Measurements from ENCODE around the gene MDFIC2.
"Not testable (repeated sequence)": the region's sequence is repeated elsewhere in the genome, so short reads cannot be mapped to it uniquely, and the experiment has no call there.

Gene MDFIC2

GRCh38 chr3:70312336-70312735, at the start of gene MDFIC2:
Gene MDFIC2 (minus strand): TSS chr3:70312638. CDS start chr3:70311973, 665 bp downstream.
- H3K9ac ChIP-seq (ENCODE audit: low read depth, low read length): no peak within 1 kb of the TSS
- H3K4me3 ChIP-seq (ENCODE audit: low read length): no peak within 1 kb of the TSS
- no peaks in the 10 kb centered on the region for H3K9me3 ChIP-seq (ENCODE audit: insufficient read depth, low read depth, low read length)
- H3K27me3 ChIP-seq (ENCODE audit: insufficient read depth, low read length): no peaks in the 10 kb centered on the region
- no peaks in the 10 kb centered on the region; the same call in 1 of the 2 replicates for H3K4me1 ChIP-seq (ENCODE audit: insufficient read depth, low read length)
- H3K36me3 ChIP-seq (ENCODE audit: insufficient read depth, low read depth, low read length): no peaks in the 10 kb centered on the region
- no peak within 1 kb of the TSS for H3K27ac ChIP-seq (ENCODE audit: low read length)

DNA sequence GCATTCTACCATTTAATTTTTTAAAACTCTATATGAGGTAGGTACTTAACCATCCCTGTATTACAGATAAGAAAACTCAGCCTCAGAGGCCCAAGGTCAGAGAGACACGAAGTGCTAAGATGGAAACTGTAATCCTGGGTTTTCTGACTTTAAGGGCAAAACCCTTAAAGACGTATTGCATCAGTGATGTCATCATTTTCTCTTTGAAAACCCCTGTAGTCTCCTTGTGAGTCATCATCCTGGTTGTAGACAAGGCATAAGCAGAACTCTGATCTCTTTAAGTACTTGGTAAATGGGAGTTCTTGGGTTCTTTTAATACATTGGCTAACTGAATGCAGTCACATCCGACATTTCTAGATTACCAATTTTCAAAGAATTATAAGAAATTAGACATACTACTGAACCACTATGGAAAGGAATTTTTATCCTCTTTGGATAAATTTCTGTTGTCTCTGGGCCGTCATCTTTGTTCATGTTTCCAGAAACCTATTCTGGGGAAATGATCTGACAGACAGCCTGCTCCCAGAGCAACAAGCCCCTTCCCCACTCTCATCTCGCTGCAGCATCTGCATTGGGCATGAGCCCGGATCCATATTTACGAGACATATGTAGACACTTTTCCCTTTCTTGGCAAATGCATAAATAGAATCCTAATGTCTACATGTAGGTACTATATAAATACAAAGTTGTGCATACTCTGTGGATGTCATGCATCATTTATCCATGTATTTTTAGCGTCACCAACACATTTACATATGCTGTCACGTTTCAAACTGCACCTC, 48.7 kb upstream of the MDFIC2 start:
- Histone ChIP-seq H3K9me3 (ENCODE audit: insufficient read depth, low read depth, low read length) (peaks cover 9% of the 10 kb centered on the region), H3K4me3 (ENCODE audit: low read length) (no peak overlapping the region), H3K9ac (ENCODE audit: low read depth, low read length) (no peak overlapping the region), H3K36me3 (ENCODE audit: insufficient read depth, low read depth, low read length) (no peaks in the 10 kb centered on the region), H3K27ac (ENCODE audit: low read length) (no peak overlapping the region), H3K4me1 (ENCODE audit: insufficient read depth, low read length) (no peaks in the 10 kb centered on the region), H3K27me3 (ENCODE audit: insufficient read depth, low read length) (no peaks in the 10 kb centered on the region)

- Histone ChIP-seq H3K27me3 (ENCODE audit: insufficient read depth, low read length) (no peaks in the 10 kb centered on the region), H3K27ac (ENCODE audit: low read length) (no peak overlapping the region), H3K9ac (ENCODE audit: low read depth, low read length) (no peak overlapping the region), H3K36me3 (ENCODE audit: insufficient read depth, low read depth, low read length) (no peaks in the 10 kb centered on the region), H3K4me3 (ENCODE audit: low read length) (no peak overlapping the region), H3K4me1 (ENCODE audit: insufficient read depth, low read length) (no peaks in the 10 kb centered on the region), H3K9me3 (ENCODE audit: insufficient read depth, low read depth, low read length) (peaks cover 9% of the 10 kb centered on the region)
Observed at GRCh38 chr3:70359711-70360110, 47.3 kb upstream of the MDFIC2 start.

GRCh38 chr3:70358978-70359580, 46.6 kb upstream of the MDFIC2 start:
- H3K27ac ChIP-seq (ENCODE audit: low read length): no peak overlapping the region
- H3K9me3 ChIP-seq (ENCODE audit: insufficient read depth, low read depth, low read length): peaks cover 3% of the 10 kb centered on the region; the same call in 1 of the 2 replicates
- H3K4me3 ChIP-seq (ENCODE audit: low read length): no peak overlapping the region
- no peaks in the 10 kb centered on the region for H3K27me3 ChIP-seq (ENCODE audit: insufficient read depth, low read length)
- no peaks in the 10 kb centered on the region for H3K36me3 ChIP-seq (ENCODE audit: insufficient read depth, low read depth, low read length)
- no peaks in the 10 kb centered on the region for H3K4me1 ChIP-seq (ENCODE audit: insufficient read depth, low read length)
- H3K9ac ChIP-seq (ENCODE audit: low read depth, low read length): no peak overlapping the region

DNA sequence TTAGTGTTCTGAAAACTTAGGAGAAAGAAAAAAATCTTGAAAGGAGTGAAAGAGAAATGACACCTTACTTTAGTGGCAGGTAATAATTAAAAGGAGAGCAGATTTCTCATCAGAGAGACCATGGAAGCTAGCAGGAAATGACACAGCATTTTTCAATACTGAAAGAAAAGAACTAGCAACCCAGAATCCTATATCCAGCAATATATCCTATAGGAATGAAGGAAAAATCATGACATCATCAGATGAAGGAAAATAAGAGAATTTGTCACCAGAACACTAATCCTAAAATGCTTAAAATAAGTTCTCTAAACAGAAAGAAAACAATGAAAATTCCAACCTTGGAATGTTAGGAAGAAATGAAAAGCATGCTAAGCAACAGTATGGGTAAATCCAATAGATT, 39.8 kb upstream of the MDFIC2 start:
- Histone ChIP-seq H3K27ac (ENCODE audit: low read length) (no peak overlapping the region), H3K9ac (ENCODE audit: low read depth, low read length) (no peak overlapping the region), H3K36me3 (ENCODE audit: insufficient read depth, low read depth, low read length) (no peaks in the 10 kb centered on the region), H3K4me3 (ENCODE audit: low read length) (no peak overlapping the region), H3K9me3 (ENCODE audit: insufficient read depth, low read depth, low read length) (peaks cover 3% of the 10 kb centered on the region; the same call in 1 of the 2 replicates), H3K27me3 (ENCODE audit: insufficient read depth, low read length) (no peaks in the 10 kb centered on the region), H3K4me1 (ENCODE audit: insufficient read depth, low read length) (no peaks in the 10 kb centered on the region)

DNA sequence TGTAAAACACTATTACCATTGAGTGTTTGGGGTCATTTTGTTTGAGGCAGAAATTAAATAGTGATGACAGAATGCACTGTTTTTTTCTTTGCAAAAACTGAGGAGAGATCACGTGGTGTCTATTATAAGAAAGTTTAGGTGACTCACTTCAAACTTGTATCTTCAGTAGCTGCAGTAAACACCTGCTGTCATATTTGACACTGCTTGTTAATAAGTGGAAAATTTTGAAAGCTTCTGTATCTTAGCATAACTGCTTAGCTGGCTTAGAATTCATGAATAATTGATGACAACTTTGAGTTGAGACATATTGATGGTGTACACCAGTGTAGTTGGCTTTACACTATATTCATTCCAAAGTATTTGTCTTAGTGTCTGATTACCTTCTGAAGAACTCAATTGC, 29.7 kb upstream of the MDFIC2 start:
- Histone ChIP-seq H3K9ac (ENCODE audit: low read depth, low read length) (no peak overlapping the region), H3K9me3 (ENCODE audit: insufficient read depth, low read depth, low read length) (no peaks in the 10 kb centered on the region), H3K4me3 (ENCODE audit: low read length) (no peak overlapping the region), H3K27ac (ENCODE audit: low read length) (no peak overlapping the region), H3K27me3 (ENCODE audit: insufficient read depth, low read length) (no peaks in the 10 kb centered on the region), H3K4me1 (ENCODE audit: insufficient read depth, low read length) (no peaks in the 10 kb centered on the region), H3K36me3 (ENCODE audit: insufficient read depth, low read depth, low read length) (no peaks in the 10 kb centered on the region)

DNA sequence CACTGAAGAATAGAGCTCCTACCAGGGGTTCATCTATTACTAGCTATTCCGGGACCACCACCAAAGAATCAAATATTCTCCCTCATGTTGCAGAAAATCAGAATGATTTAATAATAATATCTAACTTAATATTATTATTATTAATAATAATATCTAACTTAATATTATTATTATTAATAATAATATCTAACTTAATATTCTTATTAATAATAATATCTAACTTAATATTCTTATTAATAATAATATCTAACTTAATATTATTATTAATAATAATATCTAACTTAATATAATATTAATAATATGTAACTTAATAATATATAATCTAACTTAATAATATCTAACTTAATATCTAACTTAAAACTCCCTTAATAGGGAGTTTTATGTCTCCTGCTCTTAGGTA, 24.4 kb upstream of the MDFIC2 start:
- not testable (repeated sequence) for H3K27me3 ChIP-seq (ENCODE audit: insufficient read depth, low read length); H3K4me1 ChIP-seq (ENCODE audit: insufficient read depth, low read length); H3K36me3 ChIP-seq (ENCODE audit: insufficient read depth, low read depth, low read length); H3K9ac ChIP-seq (ENCODE audit: low read depth, low read length); H3K9me3 ChIP-seq (ENCODE audit: insufficient read depth, low read depth, low read length); H3K27ac ChIP-seq (ENCODE audit: low read length); H3K4me3 ChIP-seq (ENCODE audit: low read length)

GRCh38 chr3:70333080-70333479, 20.6 kb upstream of the MDFIC2 start:
- Histone ChIP-seq H3K27ac (ENCODE audit: low read length) (no peak overlapping the region), H3K4me3 (ENCODE audit: low read length) (no peak overlapping the region), H3K36me3 (ENCODE audit: insufficient read depth, low read depth, low read length) (no peaks in the 10 kb centered on the region), H3K4me1 (ENCODE audit: insufficient read depth, low read length) (no peaks in the 10 kb centered on the region), H3K27me3 (ENCODE audit: insufficient read depth, low read length) (no peaks in the 10 kb centered on the region), H3K9me3 (ENCODE audit: insufficient read depth, low read depth, low read length) (no peaks in the 10 kb centered on the region; the same call in 1 of the 2 replicates), H3K9ac (ENCODE audit: low read depth, low read length) (no peak overlapping the region)

DNA sequence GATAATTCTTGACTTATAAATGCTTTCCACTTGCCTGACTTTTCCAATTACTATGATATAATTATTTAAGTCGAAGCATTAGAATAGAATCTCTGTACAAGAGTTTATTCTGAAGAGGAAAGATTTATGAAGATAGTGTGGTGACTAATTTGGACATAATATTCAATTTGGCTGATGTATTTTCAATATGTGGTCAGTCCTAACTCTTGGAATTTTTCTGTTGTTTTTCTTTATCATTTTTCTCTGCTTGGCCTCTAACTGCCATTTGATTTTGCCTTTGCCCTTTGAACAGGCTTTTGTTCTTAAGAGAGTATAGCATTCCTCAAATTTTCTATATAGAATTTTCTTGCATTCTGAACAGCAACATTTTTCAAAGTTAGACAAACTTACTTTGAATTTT, 2.6 kb upstream of the MDFIC2 start:
- Histone ChIP-seq H3K36me3 (ENCODE audit: insufficient read depth, low read depth, low read length) (no peaks in the 10 kb centered on the region), H3K9ac (ENCODE audit: low read depth, low read length) (no peak overlapping the region), H3K27ac (ENCODE audit: low read length) (no peak overlapping the region), H3K9me3 (ENCODE audit: insufficient read depth, low read depth, low read length) (no peaks in the 10 kb centered on the region), H3K4me3 (ENCODE audit: low read length) (no peak overlapping the region), H3K27me3 (ENCODE audit: insufficient read depth, low read length) (no peaks in the 10 kb centered on the region), H3K4me1 (ENCODE audit: insufficient read depth, low read length) (no peaks in the 10 kb centered on the region; the same call in 1 of the 2 replicates)

GRCh38 chr3:70310809-70311208, 1.6 kb downstream of the MDFIC2 start:
- Histone ChIP-seq H3K4me3 (ENCODE audit: low read length) (no peak overlapping the region), H3K36me3 (ENCODE audit: insufficient read depth, low read depth, low read length) (no peaks in the 10 kb centered on the region)

GRCh38 chr3:70309591-70309990, 2.8 kb downstream of the MDFIC2 start:
- no peaks in the 10 kb centered on the region; the same call in 1 of the 2 replicates for H3K4me1 ChIP-seq (ENCODE audit: insufficient read depth, low read length)

More at GRCh38 chr3:70310809-70311208, 1.6 kb downstream of the MDFIC2 start:
- Histone ChIP-seq H3K27me3 (ENCODE audit: insufficient read depth, low read length) (no peaks in the 10 kb centered on the region), H3K27ac (ENCODE audit: low read length) (no peak overlapping the region), H3K9me3 (ENCODE audit: insufficient read depth, low read depth, low read length) (no peaks in the 10 kb centered on the region), H3K9ac (ENCODE audit: low read depth, low read length) (no peak overlapping the region), H3K4me1 (ENCODE audit: insufficient read depth, low read length) (no peaks in the 10 kb centered on the region; the same call in 1 of the 2 replicates)

DNA sequence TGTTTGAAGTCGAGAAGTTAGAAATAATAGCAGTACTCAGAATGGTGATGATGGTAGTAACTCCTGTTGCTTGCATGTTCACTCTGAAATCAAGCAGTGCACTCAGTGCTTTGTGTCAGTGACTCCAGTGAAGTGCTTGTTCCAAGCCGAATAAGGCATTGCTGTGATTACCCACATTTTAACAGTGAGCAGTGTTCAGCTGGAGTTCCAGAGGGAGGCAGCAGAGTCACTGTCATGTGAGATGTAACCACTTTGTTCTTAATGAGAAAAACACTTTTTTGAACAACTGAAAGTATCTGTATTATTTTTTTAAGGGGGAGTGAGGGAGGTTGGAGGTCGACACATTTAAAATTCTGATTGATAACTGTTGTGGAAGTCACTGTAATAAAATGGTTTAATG, 3.7 kb downstream of the MDFIC2 start:
- no peaks in the 10 kb centered on the region for H3K36me3 ChIP-seq (ENCODE audit: insufficient read depth, low read depth, low read length)
- H3K4me3 ChIP-seq (ENCODE audit: low read length): no peak overlapping the region
- H3K9ac ChIP-seq (ENCODE audit: low read depth, low read length): no peak overlapping the region
- no peaks in the 10 kb centered on the region for H3K9me3 ChIP-seq (ENCODE audit: insufficient read depth, low read depth, low read length)
- H3K27me3 ChIP-seq (ENCODE audit: insufficient read depth, low read length): no peaks in the 10 kb centered on the region
- H3K4me1 ChIP-seq (ENCODE audit: insufficient read depth, low read length): no peaks in the 10 kb centered on the region; the same call in 1 of the 2 replicates
- H3K27ac ChIP-seq (ENCODE audit: low read length): no peak overlapping the region

More at GRCh38 chr3:70309591-70309990, 2.8 kb downstream of the MDFIC2 start:
- Histone ChIP-seq H3K27me3 (ENCODE audit: insufficient read depth, low read length) (no peaks in the 10 kb centered on the region), H3K36me3 (ENCODE audit: insufficient read depth, low read depth, low read length) (no peaks in the 10 kb centered on the region), H3K9me3 (ENCODE audit: insufficient read depth, low read depth, low read length) (no peaks in the 10 kb centered on the region), H3K9ac (ENCODE audit: low read depth, low read length) (no peak overlapping the region), H3K27ac (ENCODE audit: low read length) (no peak overlapping the region), H3K4me3 (ENCODE audit: low read length) (no peak overlapping the region)

Measured in iPS-20b (cell line).